Left cardiac atrium (tissue), 4 donors: ENCODE data around the gene GLUD1. TPM values are rescaled to one million over a fixed set of nuclear protein-coding genes. Genes with fewer than 3 reads are reported as not detected.
"Not testable (repeated sequence)": the region's sequence is repeated elsewhere in the genome, so short reads cannot be mapped to it uniquely, and the experiment has no call there.

Experiments
- ATAC-seq, 2 donors: fragments of 200-7000 bp; cut with Tn5 transposase; one replicate each; pipeline ENCODE4 v1.9.1; 2020; ENCODE audit warnings: mild to moderate bottlenecking in 2 of 2, moderate library complexity in 2 of 2
- DNase-seq: peaks from one replicate; pipeline ENCODE4 v3.0.0-alpha.2; 2020
- intact Hi-C, 2 donors: fragments of 100-400 bp; cut with DNase I; formaldehyde crosslinking; loops; one replicate each; pipeline versions ENCODE4 v1.14.1 to v1.15.1; 2022 to 2023
- long read RNA-seq: library from polyadenylated mRNA; unstranded; transcript quantifications from one replicate; pipeline ENCODE4 v2.0.0, GENCODE V29; 2021
- total RNA-seq, 2 donors: library from RNA; stranded (reverse); fragmentation: NEBNext Ultra II Directional; extraction: Animal tissue kit (Norgen Biotek cat#: 25700); gene quantifications; one replicate each; pipeline ENCODE4 v1.2.1, GENCODE V29; 2021
- donor health status: DM: no; HTN: yes; CAD: no.
- donor health status: DM: no; HTN: yes; CAD: no; lungs with severe emphysema.
- donor health status: DM: yes; HTN: yes; CAD: no.
- donor health status: Dilated cardiomyopathy.

The GLUD1 gene
- total RNA-seq = 10 to 100 TPM; 81.7 to 91.4 TPM
- long read RNA-seq, transcript GLUD1-201 (13 exons, 3,039 nt) = major isoform, 32 of 40 reads
- long read RNA-seq, partial matches to known transcripts = 4 of 40 reads
- long read RNA-seq, other reads (novel, unspliced or antisense) = 4 of 40 reads

DNA sequence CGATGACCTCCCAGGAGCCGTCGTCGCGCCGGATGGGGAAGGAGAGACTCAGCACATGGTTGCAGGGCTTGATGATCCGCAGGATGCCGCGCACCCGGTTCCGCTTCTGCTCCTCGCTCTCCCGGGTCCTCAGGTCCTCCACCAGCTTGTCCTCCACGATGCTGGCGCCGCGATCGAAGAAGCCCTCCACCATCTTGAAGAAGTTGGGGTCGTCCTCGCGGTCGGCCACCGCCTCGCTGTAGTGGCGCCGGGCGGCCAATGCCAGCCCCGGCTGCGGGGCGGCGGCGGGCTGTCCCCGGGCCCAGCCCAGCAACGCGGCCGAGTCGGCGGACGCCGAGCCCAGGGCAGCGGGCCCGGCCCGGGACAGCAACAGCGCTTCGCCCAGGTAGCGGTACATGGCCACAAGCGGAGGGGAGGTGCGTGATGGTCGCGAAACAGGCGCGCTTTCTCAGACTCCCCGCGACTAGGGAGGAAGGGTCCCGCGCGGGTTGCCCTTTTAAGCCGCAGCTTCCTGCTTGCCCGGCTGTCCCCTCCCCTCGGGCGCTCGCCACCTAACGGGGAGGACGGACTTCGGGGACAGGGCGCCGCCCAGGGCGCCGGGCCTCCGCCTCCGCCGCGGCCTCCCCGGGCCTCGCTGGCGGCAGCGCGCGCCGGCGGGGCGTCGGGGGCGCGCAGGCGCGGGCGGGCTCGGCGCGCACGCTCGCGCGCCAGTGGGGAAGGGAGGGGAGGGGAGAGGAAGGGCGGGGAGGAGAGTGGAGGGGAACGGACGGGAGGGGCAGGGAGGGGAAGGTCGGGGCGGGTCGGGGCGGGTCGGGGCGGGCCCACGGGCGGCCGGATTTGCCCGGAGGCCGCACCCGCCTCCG lies at the start of gene GLUD1, which contains the start of gene SHLD2:
GLUD1 (minus strand) TSS at position 471 of the 863 bp plus-strand sequence; CDS start at position 397, 74 bp downstream.
SHLD2 (plus strand) TSS at position 834 of the 863 bp plus-strand sequence. CDS start 56,149 bp downstream, outside the sequence.
- ATAC-seq (peak; percentile 85 to 87), DNase-seq (peak; percentile 95)
- intact Hi-C loops = no loop called here

DNA sequence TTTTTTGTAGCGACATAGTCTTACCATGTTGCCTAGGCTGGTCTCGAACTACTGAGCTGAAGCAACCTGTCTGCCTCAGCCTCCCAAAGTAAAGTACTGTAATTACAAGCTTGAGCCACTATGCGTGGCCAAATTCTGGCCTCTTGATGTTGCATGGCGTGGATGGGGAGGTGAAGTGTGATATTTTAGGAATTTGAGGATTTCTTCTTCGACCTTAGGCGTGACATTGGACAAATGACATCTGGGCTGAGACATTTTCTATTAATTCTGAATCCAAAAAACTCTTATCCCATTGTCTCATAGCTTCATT lies 48.4 kb upstream of the GLUD1 start:
- ATAC-seq = not testable (repeated sequence)

GRCh38 chr10:87142230-87143108 lies 47.8 kb upstream of the GLUD1 start:
- intact Hi-C loops, DNase-seq: not testable (repeated sequence)
- peak; percentile 67 to 82 for ATAC-seq

More for the DNA sequence above, 48.4 kb upstream of the GLUD1 start:
- intact Hi-C loops, DNase-seq: not testable (repeated sequence)

- intact Hi-C loops, DNase-seq, ATAC-seq: not testable (repeated sequence)
Observed at GRCh38 chr10:87137478-87137877, 42.8 kb upstream of the GLUD1 start.

DNA sequence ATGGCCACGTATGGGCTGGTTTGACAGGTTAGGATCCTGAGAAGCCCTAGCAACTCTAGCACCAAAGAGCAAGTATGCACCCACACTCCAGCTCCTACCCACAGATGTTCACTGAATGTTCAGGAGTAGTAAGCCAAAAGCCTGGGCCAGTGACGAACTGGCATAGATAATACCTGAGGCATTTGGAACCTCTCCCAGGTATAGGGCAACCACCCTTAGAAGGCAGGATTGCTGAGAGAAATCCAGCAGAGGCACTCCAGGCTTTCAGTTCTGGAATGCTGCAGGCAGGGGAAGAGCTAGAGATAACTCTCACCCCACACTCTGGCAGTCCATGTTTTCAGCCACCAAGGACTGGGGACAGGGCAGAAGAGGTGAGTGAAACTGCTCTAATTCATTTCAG lies 39.8 kb upstream of the GLUD1 start:
- ATAC-seq = peak; percentile 78 to 85

GRCh38 chr10:87133936-87134335 lies 39.3 kb upstream of the GLUD1 start:
- DNase-seq, intact Hi-C loops, ATAC-seq: not testable (repeated sequence)

More for the DNA sequence above, 39.8 kb upstream of the GLUD1 start:
- intact Hi-C loops, DNase-seq: not testable (repeated sequence)

DNA sequence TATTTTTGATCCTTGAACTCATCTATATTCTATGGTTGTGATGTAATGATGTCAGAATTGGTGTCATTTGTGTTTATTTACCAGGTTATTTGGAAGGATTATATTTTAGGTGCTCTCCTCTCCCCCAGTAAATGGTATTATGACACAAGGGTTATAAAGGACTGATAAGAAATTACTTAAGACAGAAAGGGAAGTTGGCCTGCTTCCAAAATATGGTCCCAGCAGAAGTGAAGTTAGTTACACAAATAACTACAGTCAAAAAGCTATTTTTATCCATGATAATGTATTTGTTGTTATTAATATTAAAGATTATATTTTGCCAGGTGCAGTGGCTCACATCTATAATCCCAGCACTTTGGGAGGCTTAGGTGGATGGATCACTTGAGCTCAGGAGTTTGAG lies 37.5 kb upstream of the GLUD1 start:
- ATAC-seq, DNase-seq, intact Hi-C loops: not testable (repeated sequence)

DNA sequence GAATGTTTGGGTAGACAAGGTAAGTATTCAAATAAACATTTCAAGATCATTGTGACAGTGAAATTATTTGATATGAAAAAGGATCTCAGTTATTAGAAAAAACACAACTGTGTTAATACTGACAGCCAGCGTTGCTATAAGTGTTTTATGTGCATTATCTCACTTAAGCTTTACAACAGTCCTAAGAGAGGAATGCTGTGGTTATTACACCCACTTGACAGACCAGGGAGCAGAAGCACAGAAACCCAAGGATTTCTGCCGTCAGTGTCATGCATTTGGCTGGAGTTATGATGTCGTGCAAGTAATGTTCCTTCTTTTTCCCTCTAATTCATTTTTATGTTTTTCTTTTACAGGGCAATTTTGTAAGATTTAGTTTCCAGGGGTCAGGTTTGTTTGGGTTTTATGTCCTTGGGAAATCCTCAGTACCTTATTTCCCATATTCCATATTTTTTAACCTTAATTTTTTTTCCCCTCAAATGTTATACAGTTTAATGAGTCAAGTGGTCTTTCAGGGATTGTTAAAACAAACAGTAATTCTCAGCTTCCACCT lies 33.0 kb upstream of the GLUD1 start:
- intact Hi-C loops, DNase-seq, ATAC-seq: not testable (repeated sequence)

DNA sequence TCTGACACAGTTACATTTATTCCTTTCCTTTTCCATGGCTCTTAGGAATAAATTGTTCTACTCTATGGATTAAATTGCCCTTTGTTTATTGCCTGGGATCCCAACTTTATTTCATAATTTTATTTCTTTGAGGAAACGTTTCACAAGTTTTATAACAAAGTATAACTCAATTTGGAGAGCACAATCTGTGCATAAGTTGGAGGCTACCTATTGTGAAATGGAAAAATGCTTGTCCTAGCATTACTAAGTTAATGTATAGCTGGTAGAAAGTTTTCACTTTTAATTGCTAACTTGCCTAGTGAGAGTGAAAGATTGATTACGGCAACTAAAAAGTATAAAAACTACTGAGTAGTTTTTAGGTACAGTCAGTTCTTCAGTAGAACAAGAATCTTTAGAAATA lies 32.4 kb upstream of the GLUD1 start:
- DNase-seq, intact Hi-C loops, ATAC-seq: not testable (repeated sequence)

GRCh38 chr10:87123351-87123750 lies 28.7 kb upstream of the GLUD1 start:
- intact Hi-C loops, DNase-seq, ATAC-seq: not testable (repeated sequence)

- DNase-seq, intact Hi-C loops, ATAC-seq: not testable (repeated sequence)
Observed at GRCh38 chr10:87119029-87119428, 24.4 kb upstream of the GLUD1 start.

DNA sequence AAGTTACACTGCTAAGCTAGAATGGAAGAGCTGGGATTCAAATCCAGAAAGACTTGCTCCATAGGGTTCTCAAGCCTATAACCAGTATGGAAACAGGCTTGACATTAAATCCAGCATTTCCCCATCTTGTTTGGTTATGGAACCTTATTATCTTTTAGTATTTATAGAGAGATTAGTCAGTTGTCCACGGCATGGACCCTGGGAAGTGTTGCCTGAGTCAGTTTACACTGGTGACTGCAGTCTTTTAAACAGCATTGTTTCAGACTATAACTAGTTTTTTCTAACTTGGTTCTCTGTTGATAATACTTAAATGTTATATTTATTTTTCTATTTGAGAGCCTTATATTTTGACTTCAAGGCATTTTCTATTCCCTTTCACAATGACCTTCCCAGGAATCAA lies 23.5 kb upstream of the GLUD1 start:
- DNase-seq, ATAC-seq, intact Hi-C loops: not testable (repeated sequence)

DNA sequence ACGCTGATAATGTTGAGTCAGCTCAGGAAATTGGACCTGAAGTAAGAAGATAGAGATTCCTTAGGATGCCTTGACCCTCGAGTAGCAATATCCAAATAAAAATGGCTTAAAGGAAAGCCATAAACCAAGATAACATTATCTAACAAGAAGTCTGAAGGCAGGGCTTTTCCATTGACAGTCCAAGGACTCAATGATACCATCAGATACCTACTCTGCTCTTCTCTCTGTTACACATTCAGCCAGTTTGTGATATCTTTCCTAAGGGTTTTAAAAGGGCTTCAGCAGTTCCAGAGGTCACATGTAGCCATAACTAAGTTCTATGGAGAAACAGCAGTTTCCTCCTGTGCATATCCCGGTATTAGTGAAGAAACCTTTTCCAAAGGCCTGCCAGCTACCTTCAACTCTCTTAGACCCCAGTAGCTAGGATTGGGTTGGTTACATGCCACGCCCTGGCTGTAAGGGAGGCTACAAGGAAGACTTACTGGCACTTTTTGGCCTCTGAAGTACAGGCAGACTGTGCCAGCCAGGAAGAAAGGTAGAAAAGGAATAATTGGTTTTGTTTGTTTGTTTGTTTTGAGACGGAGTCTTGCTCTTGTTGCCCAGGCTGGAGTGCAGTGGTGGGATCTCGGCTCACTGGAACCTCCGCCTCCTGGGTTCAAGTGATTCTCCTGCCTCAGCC lies 10.9 kb upstream of the GLUD1 start:
- intact Hi-C loops = no loop called here
- ATAC-seq (no peak), DNase-seq (no peak)

DNA sequence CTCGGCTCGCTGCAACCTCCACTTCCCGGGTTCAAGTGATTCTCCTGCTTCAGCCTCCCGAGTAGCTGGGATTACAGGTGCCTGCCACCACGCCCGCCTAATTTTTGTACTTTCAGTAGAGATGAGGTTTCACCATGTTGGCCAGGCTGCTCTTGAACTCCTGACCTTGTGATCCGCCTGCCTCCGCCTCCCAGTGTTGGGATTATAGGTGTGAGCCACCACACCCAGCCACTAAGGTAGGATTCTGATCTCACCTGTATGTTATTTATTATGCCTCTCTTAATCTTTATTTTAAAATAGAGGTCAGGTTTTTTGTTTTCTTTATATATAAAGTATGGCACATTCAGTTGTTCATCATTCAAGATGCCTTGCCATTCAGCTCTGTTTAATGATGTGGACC lies 10.1 kb upstream of the GLUD1 start:
- ATAC-seq, intact Hi-C loops, DNase-seq: not testable (repeated sequence)

- intact Hi-C loops = no loop called here
- ATAC-seq = no peak
- no peak for DNase-seq
Observed at GRCh38 chr10:87101996-87102395, 7.4 kb upstream of the GLUD1 start.

DNA sequence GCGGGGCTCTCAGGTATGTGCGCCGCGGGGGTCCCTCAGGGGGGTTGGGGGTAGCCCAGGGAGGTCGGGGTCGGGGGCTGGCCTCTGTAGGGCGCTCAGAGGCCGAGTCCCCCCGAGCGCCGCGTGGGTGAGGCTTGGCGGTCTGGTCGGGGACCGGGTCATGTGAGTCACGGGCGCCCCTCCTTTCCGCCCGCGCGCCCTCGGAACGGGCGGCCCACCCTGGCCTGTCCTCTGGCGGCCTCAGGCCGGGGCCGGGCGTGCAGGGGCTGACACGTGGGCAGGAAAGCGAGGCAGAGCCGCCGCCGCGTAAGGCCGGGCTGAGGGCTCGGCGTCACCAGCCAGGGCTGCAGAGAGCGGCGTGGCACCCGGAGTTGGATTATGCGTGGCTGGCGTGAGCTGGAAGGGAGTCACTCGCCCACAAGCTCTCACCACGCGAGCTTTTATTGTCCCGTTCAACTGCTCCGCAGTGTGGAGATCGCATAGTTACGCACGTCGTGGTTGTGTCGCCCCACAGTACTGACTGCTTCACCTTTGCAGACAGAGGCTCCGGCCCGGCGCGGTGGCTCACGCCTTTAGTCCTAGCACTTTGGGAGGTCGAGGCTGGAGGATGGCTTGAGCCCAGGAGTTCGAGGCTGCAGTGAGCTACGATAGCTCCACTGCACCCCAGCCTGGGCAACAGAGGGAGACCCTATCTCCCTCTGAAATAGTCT lies 748 bp upstream of the GLUD1 start:
- intact Hi-C loops = no loop called here
- ATAC-seq = peak; percentile 82 to 92
- peak; percentile 92 for DNase-seq

GRCh38 chr10:87093632-87094372 lies 841 bp downstream of the GLUD1 start:
- intact Hi-C loops = no loop called here
- ATAC-seq (peak; percentile 24 to 39), DNase-seq (peak; percentile 74)
